Caco-2 (cell line): ENCODE data around the gene TMF1. TPM values are rescaled to one million over a fixed set of nuclear protein-coding genes. Genes with fewer than 3 reads are reported as not detected.

ENCODE experiments used
- BruUV-seq: library from RNA; stranded (reverse); fragments of 400-500 nt; replicated peaks from 2 replicates; lab custom pipeline; 2021; lab: Mats Ljungman, UMichigan
- CTCF ChIA-PET: fragments of 300-600 bp; sonication (Branson Sonifier 250); formaldehyde crosslinking; loops from one replicate; lab custom pipeline; 2022; ENCODE audit warnings: antibody characterized with exemption; lab: Charles Lee
- POLR2A ChIA-PET: fragments of 300-600 bp; sonication (Branson Sonifier 250); formaldehyde crosslinking; loops from one replicate; lab custom pipeline; 2022; ENCODE audit warnings: antibody characterized with exemption; lab: Charles Lee
- DNase-seq, 2 experiments: peaks; one replicate each; pipeline versions ENCODE4 v3.0.0 to v3.0.0-alpha.2; 2020 to 2022
- H3K27me3 ChIP-seq: replicated peaks from 2 replicates; pipeline ENCODE4 v1.6.0; 2011; ENCODE audit warnings: low read length; ENCODE audit not compliant: control insufficient read depth, insufficient read depth
- H3K36me3 ChIP-seq: 2 replicates; pipeline ENCODE4 v1.5.1; 2011; ENCODE audit warnings: low read length; ENCODE audit not compliant: control insufficient read depth, insufficient read depth
- H3K4me1 ChIP-seq: fragments of 250-450 bp; sonication (Bioruptor Pico); 2 replicates; pipeline ENCODE4 v1.5.1; 2020; ENCODE audit warnings: mild to moderate bottlenecking
- H3K4me3 ChIP-seq: 2 replicates; pipeline ENCODE4 v1.5.1; 2011; ENCODE audit warnings: low read depth, mild to moderate bottlenecking, control low read depth, low read length
- H3K9me3 ChIP-seq: fragments of 250-450 bp; sonication (Bioruptor Pico); 2 replicates; pipeline ENCODE4 v1.5.1; 2020; ENCODE audit warnings: mild to moderate bottlenecking, moderate library complexity
- H3K27ac Mint-ChIP-seq: one replicate; pipeline ENCODE4 v1.8.0; 2022; ENCODE audit warnings: mixed read lengths; ENCODE audit not compliant: unreplicated experiment
- H3K27me3 Mint-ChIP-seq: one replicate; pipeline ENCODE4 v1.8.0; 2022; ENCODE audit warnings: mixed read lengths; ENCODE audit not compliant: insufficient read depth, unreplicated experiment
- H3K36me3 Mint-ChIP-seq: one replicate; pipeline ENCODE4 v1.8.0; 2022; ENCODE audit warnings: mild to moderate bottlenecking, mixed read lengths; ENCODE audit not compliant: insufficient read depth, unreplicated experiment
- H3K4me1 Mint-ChIP-seq: one replicate; pipeline ENCODE4 v1.8.0; 2022; ENCODE audit warnings: low read depth, mixed read lengths; ENCODE audit not compliant: unreplicated experiment
- H3K4me3 Mint-ChIP-seq: one replicate; pipeline ENCODE4 v1.8.0; 2022; ENCODE audit warnings: mild to moderate bottlenecking, moderate library complexity, mixed read lengths; ENCODE audit not compliant: unreplicated experiment
- H3K9me3 Mint-ChIP-seq: one replicate; pipeline ENCODE4 v1.8.0; 2022; ENCODE audit warnings: mixed read lengths; ENCODE audit not compliant: unreplicated experiment
- CTCF ChIP-seq, 2 experiments: fragments of 200-600 bp in 1 of 2; IDR thresholded peaks; 1 replicate in 1 of 2; 2 replicates in 1 of 2; pipeline versions ENCODE4 v1.5.1 to v1.8.0; 2011 to 2022; ENCODE audit warnings: antibody characterized with exemption in 1 of 2, control low read depth in 1 of 2, inconsistent platforms in 1 of 2, low read depth in 1 of 2, low read length in 1 of 2, mild to moderate bottlenecking in 1 of 2, moderate library complexity in 1 of 2; ENCODE audit not compliant: insufficient read depth in 1 of 2, severe bottlenecking in 1 of 2, unreplicated experiment in 1 of 2
- intact Hi-C: fragments of 100-400 bp; cut with micrococcal nuclease; formaldehyde crosslinking; loops from one replicate; pipeline ENCODE4 v1.10.0; 2022; ENCODE audit not compliant: unreplicated experiment
- total RNA-seq: library from RNA; stranded (reverse); gene quantifications from 2 replicates; pipeline ENCODE4 v1.2.3, GENCODE V29; 2022

The TMF1 gene
- total RNA-seq, 1 experiment from 2014 or later = 30.2 TPM

- 0 out of 2 replicates have a peak, but pooled peaks cover 3% of the 10 kb centered on the region for H3K4me1 ChIP-seq
- Mint-ChIP-seq H3K4me3 (no peak overlapping the region), H3K27ac (no peak overlapping the region), H3K4me1 (peaks cover 13% of the 10 kb centered on the region), H3K9me3 (no peaks in the 10 kb centered on the region), H3K36me3 (no peaks in the 10 kb centered on the region), H3K27me3 (no peaks in the 10 kb centered on the region)
- ChIA-PET POLR2A (no interaction called here), CTCF (no interaction called here)
- intact Hi-C loops = no loop called here
- H3K4me3 ChIP-seq = no peak overlapping the region
- no peaks in the 10 kb centered on the region for H3K36me3 ChIP-seq
- H3K9me3 ChIP-seq = no peaks in the 10 kb centered on the region
- H3K27me3 ChIP-seq = no peaks in the 10 kb centered on the region
- BruUV-seq = no TSS peak
- DNase-seq = no peak
- TF ChIP-seq CTCF (IDR thresholded peaks at IDR 0.05; ENCODE audit: insufficient read depth in 1 of 2, low read depth in 1 of 2, low read length in 1 of 2, severe bottlenecking in 1 of 2, unreplicated experiment in 1 of 2) = no peak
These were observed 42.5 kb upstream of the TMF1 start for GRCh38 chr3:69094467-69095205.

GRCh38 chr3:69092030-69092516, 39.9 kb upstream of the TMF1 start:
- H3K4me1 Mint-ChIP-seq = peaks cover 20% of the 10 kb centered on the region
- POLR2A ChIA-PET = interaction anchor here (0.7 kb wide), 1 partner anchor 375 kb away, joined by 9 read pairs; no protein-coding TSS in a partner anchor

More at GRCh38 chr3:69092030-69092516, 39.9 kb upstream of the TMF1 start:
- H3K4me3 Mint-ChIP-seq = no peak overlapping the region
- CTCF ChIA-PET = no interaction called here
- no peaks in the 10 kb centered on the region for H3K36me3 ChIP-seq
- no peak for DNase-seq
- H3K9me3 Mint-ChIP-seq = no peaks in the 10 kb centered on the region
- TF ChIP-seq CTCF (IDR thresholded peaks at IDR 0.05; ENCODE audit: insufficient read depth in 1 of 2, low read depth in 1 of 2, low read length in 1 of 2, severe bottlenecking in 1 of 2, unreplicated experiment in 1 of 2) = no peak
- no peak overlapping the region for H3K4me3 ChIP-seq
- no TSS peak for BruUV-seq
- peaks cover 11% of the 10 kb centered on the region for H3K4me1 ChIP-seq
- no peaks in the 10 kb centered on the region for H3K27me3 Mint-ChIP-seq
- no peak overlapping the region for H3K27ac Mint-ChIP-seq
- intact Hi-C loops = no loop called here
- H3K9me3 ChIP-seq = no peaks in the 10 kb centered on the region
- no peaks in the 10 kb centered on the region for H3K27me3 ChIP-seq
- no peaks in the 10 kb centered on the region for H3K36me3 Mint-ChIP-seq
